Uterus (tissue), 2 donors: ENCODE data around the gene CELSR1.

Experiments
- POLR2A ChIP-seq, 2 donors: fragments of 450-650 bp; IDR thresholded peaks; one replicate each; pipeline ENCODE4 v1.6.1; 2016; ENCODE audit warnings: antibody characterized with exemption in 2 of 2, mild to moderate bottlenecking in 1 of 2, moderate library complexity in 1 of 2
- TF ChIP-seq, protein P1 (sequence below), 4 experiments: fragments of 200-600 bp in 2 of 4; fragments of 450-650 bp in 2 of 4; sonication (generic) in 2 of 4; IDR thresholded peaks; one replicate each; pipeline ENCODE4 v1.5.1; 2016 to 2019; ENCODE audit warnings: antibody characterized with exemption in 4 of 4, mild to moderate bottlenecking in 2 of 4, moderate library complexity in 1 of 4

DNA sequence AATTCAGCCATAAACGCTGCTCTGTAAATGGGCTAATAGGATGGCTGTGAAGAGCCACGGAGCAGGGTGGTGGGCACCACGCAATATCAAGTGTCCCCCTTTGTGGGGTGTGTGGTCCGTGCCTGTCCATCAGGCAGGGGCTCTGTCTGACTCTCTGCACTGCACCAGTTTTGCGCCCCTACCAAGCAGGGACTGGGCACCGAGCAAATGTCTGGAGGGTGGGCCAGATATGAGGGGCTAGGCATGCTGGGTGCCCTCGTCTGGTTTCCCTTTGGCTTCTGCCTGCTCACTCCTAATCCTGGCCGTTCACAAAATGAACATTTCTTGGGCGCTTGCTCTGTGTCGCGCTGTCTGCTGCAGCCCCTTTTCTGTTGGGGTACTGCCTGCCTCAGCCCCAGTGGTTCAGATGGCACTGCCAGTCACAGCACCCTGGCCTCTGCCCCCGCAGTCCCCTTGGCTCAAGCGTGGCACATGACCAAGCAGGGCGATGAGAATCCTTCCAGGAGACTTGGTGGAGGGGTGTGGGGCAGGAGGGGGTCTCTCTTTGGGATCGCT lies 37.1 kb upstream of the CELSR1 start:
- no peak for TF ChIP-seq POLR2A (IDR thresholded peaks at IDR 0.05)
- TF ChIP-seq, protein P1, sequence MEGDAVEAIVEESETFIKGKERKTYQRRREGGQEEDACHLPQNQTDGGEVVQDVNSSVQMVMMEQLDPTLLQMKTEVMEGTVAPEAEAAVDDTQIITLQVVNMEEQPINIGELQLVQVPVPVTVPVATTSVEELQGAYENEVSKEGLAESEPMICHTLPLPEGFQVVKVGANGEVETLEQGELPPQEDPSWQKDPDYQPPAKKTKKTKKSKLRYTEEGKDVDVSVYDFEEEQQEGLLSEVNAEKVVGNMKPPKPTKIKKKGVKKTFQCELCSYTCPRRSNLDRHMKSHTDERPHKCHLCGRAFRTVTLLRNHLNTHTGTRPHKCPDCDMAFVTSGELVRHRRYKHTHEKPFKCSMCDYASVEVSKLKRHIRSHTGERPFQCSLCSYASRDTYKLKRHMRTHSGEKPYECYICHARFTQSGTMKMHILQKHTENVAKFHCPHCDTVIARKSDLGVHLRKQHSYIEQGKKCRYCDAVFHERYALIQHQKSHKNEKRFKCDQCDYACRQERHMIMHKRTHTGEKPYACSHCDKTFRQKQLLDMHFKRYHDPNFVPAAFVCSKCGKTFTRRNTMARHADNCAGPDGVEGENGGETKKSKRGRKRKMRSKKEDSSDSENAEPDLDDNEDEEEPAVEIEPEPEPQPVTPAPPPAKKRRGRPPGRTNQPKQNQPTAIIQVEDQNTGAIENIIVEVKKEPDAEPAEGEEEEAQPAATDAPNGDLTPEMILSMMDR (IDR thresholded peaks at IDR 0.05): no peak
